GM21423 (cell line): ENCODE data around the gene DUSP16.

Experiments
- ATAC-seq: cut with Tn5 transposase; IDR thresholded peaks from one replicate; pipeline ENCODE4 v1.9.1; 2021; ENCODE audit warnings: mild to moderate bottlenecking, moderate library complexity; ENCODE audit not compliant: unreplicated experiment

Gene DUSP16

DNA sequence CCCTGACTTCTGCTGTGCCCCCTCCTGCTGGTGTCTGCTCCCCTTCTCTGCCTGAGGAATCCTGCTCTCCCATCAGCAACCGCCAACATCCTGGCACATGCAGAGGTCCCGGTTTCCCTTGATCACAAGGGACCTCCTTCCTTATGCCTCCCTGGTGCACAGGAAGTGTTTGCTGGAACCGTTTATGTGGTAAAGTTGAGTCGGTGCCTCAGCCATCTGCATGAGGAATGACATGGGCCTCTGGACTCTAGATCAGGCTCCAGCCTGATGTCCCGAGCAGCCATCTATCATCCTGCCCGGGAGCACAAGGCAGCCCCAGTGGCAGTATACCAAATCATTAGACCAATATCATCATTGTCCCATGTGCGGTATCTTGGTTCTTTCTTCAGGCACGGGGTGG is 115.4 kb downstream of the DUSP16 start:
- no peak for ATAC-seq

DNA sequence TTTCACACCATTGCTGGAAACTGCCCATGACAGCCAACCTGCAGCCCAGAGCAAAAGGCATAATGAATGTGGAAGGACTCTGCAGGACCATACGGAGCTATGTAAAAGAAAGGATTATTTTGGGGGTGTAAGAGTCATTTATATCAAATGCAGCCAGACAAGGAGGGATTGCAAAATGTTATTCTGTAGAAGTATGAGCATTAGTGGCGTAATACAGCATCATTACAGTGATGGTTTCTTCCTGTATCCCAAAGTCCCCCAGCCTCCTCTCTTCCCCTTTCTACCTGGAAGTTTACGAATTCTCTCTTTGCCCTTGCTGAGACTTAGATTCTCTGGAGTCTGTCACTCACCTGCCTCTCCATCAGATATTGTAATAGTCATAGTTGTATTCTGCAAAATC is 115.9 kb downstream of the DUSP16 start:
- ATAC-seq = no peak

DNA sequence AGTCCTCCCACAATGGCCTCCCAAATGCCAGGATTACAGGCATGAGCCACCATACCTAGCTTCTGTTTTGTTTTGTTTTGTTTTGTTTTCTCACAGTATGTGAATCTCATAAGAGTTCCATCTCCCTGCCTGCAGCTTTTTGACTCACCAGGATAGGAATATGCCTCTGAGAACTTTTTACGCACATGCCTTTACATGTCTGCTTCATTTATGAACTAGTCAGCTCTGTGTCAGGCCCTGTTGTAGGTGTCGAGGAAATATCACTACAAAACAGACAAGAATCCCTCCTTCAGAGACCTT is 116.8 kb downstream of the DUSP16 start:
- ATAC-seq = no peak

DNA sequence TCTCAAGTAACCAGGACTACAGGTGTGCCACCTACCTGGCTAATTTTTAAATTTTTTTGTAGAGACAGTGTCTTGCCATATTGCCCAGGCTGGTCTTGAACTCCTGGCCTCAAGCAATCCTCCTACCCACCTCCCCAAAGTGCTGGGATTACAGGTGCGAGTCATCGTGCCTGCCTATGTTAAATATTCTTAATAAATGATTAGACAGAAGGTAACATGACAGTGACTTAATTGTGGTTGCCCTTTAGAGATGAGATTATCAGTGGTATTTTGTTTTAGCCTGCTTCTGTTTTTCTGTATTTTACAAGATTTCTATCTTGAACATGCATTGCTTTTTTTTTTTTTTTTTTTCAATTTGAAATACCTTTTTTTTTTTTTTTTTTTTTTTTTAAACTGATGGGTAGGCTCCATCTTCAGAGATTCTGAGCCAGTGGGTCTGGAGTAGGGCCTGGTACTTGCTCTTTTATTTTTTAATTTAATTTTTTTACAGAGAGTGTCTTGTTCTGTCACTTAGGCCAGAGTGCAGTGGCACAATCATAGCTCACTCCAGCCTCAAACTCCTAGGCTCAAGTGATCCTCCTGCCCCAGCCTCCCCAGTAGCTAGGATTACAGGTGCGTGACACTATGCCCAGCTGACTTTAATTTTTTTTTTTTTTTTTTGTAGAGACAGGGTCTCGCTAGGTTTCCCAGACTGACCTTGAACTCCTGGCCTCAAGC is 117.3 kb downstream of the DUSP16 start:
- no peak for ATAC-seq

DNA sequence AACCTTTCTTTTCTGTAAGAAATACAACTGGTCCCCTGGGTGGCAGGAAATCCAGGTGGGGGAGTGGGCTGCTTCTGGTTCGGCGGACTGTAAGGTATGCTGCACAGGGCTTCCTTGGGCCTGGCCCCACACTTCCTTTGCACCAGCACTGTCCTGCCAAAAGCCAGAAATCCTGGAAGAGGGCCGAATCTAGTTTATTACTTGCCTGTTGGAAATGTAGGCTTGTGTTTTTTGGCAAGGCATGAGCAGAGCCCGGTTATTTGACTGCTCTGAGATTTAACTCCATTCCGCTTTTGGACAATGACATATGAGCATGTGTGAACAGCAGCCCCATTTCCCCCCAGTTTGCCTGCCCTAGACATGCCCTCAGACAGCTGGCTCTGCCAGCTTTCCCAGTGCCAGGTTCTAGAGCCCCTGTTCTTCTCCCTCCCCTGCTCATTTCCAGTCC is 119.2 kb downstream of the DUSP16 start:
- ATAC-seq = no peak

DNA sequence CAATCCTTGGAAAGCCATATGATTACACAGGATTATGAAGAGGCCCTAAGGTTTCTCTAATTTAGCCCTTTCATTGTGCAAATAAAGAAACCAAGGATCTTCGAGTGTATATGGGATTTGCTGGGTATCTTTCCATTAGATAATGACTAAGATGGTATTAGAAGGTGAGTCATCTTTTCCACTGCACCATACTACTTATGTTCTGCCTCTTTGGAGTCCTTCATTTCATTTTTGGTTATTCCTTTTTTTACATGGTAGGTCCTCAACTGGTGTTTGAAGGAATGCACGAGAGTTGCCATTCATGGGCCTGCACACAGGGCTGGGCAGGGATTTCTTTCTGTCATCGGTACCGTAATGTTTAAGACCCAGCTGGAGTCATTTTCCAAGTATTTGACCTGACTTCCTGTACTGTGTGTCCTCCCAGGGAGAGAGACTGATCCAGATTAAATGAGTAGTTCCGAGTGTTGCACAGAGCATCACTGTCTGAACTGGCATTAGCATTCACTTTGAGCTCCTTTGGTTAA is 120.1 kb downstream of the DUSP16 start:
- ATAC-seq = no peak

DNA sequence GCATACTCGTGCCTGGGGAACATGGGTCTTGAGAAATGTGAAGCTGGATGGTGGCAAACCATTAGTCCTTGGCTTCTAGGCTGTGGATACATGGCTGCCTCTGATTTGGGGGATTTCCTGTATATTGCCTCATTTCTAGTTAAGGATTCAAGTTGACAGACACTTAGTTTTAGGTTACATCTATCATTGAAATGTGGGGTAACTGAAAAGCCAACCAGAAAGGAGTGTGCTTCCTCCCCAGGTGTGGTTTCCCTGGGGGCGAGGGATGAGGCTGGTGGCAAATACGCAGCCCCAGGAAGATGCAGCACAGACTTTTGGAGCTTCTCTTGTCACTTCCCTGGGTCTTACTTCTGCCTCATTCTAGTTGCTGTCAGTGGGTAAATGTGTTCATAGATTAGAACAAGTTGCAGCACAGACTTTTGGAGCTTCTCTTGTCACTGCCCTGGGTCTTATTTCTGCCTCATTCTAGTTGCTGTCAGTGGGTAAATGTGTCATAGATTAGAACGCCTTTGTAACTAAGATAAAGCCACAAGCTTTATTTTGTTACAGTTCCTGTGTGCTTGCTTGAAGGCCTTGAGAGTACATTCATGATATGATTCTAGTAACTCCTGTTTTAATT is 120.7 kb downstream of the DUSP16 start:
- no peak for ATAC-seq

DNA sequence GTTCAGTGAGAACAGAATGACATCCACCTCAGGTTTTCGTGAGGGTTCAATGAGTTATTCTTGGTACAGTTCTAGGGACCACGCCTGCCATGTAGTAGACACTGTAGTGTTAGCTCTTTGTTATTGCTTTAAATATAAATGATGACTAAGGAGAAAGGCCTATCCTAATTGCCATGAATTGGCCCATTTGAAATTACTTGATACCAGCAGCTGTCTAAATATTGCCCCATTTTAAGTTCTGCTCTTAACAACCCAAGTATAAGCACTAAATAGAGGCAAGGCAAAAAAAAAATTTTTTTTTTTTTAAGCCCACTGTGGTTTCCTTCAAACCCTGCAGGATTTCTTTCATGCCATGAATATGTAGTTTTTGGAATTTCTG is 121.2 kb downstream of the DUSP16 start:
- no peak for ATAC-seq

DNA sequence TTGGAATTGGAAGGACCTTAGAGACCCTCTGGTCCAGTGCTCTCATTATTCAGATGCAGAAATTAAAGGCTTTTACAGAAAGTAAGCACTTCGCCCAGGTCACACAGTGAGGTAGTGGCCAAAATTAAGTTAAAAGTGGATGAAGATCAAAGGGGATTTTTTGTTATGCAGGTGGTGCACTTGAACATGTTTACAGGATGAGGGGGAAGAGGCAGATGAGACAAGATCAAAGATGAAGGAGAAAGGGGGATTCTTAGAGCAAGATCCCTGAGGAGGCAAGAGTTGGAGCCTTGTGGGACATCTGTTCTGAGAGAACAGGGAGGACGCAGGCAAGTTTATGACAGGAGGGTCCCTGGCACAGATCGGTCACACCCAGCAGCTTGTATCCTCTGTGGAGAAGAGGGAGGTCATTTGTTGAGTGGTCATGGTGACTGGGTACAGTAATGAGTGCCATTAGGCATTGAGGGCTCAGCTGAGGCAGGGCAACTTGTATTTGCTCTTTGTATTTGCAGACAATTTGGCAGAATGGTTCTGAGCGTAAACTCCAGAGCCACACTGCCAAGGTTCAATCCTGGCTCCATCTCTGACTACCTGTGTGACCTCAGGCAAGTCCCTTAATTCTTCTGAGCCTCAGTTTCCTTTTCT is 121.8 kb downstream of the DUSP16 start:
- no peak for ATAC-seq

DNA sequence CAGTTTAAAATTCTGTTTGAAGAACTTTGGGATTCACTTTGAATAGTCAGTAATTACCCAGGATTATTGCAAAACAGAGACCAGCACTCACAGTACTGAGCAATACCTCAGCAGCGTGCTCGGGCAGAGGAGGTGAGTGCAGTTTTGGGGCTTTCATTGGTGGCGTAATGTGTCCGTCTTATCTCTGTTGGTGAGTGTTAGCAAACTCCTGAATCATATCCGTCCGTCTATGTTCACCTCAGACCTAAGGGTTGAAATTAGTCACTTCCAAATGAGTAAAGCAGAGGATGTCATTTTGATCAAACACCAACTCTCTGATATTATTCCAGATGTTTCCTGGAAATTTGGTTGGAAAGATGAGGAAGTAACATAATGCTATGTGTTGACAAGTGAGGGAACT is 123.0 kb downstream of the DUSP16 start:
- no peak for ATAC-seq

DNA sequence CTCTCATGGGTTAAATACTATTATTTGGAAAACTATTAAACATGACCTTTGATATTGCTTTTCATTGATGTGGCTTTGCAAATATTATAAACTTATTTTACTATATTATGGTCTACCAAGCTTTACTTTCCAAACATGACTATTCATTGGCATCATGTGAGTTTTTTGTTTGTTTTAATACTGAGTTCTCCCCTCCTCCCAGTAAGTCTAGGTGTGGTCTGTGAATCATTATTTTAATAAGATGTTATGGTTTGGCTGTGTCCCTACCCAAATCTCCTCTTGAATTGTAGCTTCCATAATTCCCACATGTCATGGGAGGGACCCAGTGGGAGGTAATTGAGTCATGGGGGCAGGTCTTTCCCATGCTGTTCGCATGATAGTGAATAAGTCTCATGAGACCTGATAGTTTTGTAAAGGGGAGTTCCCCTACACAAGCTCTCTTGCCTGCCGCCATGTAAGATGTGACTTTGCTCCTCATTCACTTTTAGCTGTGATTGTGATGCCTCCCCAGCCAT is 125.8 kb downstream of the DUSP16 start:
- ATAC-seq = no peak

DNA sequence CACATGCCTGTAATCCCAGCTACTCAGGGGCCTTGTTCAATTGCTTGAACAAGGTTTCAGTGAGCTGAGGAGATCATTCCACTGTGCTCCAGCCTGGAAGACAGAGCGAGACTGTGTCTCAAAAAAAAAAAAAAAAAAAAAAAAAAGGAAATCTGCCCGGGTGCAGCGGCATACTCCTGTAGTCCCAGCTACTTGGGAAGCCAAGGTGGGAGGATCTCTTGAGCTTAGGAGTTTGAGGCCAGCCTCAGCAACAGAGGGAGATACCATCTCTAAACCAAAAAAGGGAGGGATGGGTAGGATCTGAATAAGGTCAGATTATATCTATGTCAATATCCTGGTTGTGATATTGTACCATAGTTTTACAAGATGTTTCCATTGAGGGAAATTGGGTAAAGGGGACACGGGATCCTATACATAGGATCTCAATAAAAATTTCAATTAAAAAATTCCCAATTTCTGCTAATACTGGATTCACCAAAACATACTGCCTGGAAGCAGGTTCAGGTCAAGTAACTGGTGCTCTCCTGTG is 129.4 kb downstream of the DUSP16 start:
- no peak for ATAC-seq

DNA sequence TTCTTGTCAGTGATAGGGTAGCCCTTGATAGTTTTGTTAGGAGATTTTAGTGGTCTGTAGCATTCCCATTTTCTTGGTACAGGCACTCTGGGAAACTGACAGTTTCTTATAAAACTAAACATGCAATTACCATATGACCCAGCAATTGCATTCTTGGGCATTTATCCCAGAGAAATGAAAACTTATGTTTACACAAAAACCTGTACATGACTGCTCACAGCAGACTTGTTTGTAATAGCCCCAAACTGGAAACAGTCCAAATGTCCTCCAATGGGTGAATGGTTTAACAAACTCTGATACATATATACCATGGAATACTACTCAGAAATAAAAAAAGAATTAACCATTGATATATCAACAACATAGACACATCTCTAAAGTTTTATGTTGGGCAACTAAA is 130.3 kb downstream of the DUSP16 start:
- no peak for ATAC-seq

DNA sequence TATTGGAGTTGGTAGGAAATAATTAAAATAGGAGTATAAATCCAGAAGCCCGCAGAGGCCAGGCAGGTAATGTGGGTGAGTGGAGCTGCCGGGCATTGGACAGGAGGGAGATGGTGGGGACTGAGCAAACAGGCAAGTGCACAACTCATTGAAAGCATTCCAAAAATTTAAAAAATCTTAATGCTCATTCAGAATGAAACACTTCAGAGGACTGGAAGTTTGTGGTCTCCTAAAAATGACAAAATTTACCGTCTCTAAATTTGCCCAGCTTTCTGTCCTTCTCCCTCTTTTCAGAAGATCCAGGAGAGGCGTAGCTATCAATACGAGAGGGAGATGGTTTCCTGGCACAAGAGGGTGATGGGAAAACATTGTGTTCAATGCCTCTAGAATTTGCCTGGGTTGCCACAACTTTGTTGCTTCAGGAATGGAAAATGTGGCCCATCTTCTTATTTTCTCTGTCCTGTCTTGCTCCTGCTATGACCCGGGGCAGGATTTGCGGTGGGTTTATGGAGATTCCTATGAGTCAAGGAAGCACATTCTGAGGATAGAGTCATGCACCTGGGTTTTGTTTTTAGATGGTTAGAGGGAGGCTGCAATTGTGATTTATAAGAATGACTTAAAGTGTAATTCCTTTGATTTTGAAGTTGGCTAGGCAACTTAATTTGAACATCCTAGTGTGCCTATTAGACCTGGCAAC is 133.6 kb downstream of the DUSP16 start:
- no peak for ATAC-seq

DNA sequence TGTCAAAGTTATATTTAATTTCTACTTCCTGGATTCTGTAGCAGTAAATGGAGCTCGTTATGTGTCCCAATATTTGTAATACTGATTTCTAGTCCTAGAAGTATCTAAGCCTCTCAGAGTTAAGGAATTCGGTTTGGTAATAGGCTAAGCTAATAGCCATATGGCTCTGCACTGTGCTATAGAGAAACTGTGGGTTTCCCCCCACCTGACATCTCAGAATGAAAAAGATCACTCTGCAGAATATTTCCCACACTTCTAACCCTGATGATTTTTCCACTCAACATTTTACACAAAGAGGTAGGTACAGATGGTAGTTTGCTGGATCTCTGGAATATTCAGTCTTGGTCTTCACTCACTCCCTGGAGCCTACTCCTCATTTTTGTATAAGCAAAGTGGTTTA is 134.6 kb downstream of the DUSP16 start:
- ATAC-seq = no peak

DNA sequence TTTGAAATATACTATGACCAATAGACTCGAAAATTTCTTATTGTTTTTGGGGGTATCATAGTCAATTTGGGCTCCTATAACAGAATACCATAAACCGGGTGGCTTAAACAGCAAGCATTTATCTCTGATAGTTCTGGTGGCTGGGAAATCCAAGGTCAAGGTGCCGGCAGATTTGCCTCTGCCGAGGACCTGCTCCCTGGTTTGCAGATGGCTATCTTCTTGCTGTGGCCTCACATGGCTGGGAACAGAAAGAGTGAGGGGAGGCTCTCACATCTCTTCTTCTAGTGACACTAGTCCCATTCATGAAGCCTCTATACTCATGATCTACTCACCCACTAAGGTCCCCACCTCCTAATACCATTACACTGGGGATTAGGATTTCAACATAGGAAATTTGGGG is 135.1 kb downstream of the DUSP16 start:
- ATAC-seq = no peak

DNA sequence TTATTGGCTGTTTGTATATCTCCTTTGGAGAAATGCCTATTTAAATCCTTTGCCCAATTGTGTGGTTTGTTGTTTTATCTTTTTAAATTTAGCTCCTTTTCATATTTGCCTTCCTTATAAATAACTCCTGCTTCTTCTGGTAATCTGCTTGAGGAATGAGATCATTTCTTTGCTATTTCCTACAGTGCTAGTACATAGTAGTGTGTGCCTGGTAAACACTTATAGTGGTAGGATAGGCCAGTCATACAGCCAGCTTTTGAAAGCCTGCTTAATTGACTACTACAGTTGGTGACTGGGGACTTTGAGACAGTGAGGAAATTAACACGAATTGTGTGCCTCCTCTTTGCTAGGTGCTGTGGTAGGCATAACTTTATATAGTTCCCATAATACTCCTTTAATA is 137.0 kb downstream of the DUSP16 start:
- no peak for ATAC-seq

DNA sequence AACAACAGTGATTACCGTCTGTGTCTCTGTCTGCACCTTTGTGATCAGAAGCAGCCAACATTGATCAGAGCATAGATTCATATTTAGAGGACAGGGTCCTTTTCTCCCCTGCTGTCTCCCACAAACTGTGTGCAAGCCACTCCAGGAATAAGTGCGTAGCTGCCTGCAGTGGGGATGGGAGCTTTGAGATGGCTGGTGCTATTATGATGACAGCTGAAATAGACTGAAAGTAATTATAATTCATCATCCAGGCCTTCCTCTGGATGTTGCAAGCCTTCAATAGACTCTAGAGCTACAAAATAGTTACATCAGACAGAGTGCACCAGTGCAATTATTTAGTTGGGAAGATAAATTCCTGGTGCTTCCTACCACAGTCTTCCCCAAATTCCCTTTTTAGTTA is 137.7 kb downstream of the DUSP16 start:
- ATAC-seq = no peak
